Suppressor macrophage treated with lipopolysaccharide for 1 hour (primary cell): ENCODE results near the gene IKZF1.

Experiments
- DNase-seq, 3 donors: peaks; one replicate each; pipeline ENCODE4 v3.0.0-alpha.2; 2020 to 2022

Gene IKZF1

DNA sequence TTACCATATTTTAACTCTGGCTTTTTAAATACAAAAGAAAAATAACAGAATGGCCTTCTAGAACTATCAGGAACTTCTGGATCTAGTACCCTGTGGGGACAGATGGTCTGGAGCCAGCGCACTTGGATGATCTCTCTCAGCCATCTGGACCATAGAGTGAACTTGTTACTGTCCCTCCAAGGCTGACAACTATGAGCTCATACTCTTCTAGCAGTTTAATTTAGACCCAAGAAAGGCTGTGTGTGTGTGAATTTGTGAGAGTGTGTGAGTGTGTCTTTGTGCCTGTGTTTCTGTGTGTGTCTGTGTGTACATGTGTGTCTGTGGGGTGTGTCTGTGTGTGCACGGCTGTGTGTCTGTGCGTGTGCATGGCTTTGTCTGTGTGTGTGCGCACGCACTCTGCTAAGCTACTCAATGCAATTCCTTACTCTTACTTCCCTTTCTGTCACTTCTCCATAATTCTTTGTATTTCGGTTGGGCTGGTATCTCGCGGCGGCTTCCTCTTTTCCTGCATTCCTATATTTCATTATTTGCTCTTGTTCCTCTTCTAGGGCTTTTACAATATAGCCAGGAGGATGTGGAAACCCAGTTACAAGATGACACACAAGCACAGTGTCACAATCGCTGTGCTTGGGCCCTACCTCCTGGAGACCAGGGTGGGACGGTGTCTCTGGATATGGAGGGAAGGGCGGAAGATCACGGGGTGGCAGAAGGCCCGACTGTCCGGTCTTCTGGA, 51.9 kb downstream of the IKZF1 start:
- peak; percentile 91 to 97 (median 96) for DNase-seq

- DNase-seq = no peak
Measured at GRCh38 chr7:50356945-50357268, 52.4 kb downstream of the IKZF1 start.

DNA sequence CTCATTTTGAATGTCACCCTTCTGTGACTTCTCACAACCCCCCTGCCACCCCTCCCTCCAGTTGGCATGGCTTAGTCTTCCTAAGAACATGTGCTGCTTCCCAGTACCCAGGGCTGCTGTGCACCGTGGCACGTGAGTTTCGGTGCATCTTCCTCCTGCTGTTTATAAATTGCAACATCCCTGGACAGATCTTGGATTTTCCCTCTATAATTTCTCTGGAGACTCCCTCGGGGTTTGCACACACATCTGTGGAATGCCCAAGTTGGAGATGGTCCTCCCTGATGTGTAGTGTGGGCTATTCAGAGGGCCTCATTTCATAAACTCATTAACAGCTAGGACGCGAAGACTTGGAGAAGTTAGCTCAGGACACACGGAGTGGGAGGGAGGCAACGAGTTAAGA, 52.9 kb downstream of the IKZF1 start:
- DNase-seq = peak; percentile 78 to 84 (median 78)

GRCh38 chr7:50358041-50358705, 53.7 kb downstream of the IKZF1 start:
- no peak for DNase-seq

DNA sequence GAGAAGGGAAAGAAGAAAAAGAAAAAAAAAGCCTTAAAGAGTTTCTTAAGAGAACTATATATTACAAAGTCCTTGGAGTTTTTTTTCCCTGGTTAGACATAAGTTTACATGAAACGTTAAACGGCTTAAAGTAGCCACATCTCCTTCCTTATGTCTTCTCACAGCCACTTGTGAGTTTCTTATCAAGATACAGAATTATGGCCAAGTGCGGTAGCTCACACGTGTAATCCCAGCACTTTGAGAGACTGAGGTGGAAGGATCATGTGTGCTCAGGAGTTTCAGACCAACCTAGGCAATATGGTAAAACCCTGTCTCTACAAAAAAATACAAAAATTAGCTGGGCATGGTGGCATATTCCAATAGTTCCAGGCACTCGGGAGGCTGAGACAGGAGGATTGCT, 54.3 kb downstream of the IKZF1 start:
- DNase-seq = no peak

- no peak for DNase-seq
Measured at GRCh38 chr7:50359258-50359994, 54.9 kb downstream of the IKZF1 start.

DNA sequence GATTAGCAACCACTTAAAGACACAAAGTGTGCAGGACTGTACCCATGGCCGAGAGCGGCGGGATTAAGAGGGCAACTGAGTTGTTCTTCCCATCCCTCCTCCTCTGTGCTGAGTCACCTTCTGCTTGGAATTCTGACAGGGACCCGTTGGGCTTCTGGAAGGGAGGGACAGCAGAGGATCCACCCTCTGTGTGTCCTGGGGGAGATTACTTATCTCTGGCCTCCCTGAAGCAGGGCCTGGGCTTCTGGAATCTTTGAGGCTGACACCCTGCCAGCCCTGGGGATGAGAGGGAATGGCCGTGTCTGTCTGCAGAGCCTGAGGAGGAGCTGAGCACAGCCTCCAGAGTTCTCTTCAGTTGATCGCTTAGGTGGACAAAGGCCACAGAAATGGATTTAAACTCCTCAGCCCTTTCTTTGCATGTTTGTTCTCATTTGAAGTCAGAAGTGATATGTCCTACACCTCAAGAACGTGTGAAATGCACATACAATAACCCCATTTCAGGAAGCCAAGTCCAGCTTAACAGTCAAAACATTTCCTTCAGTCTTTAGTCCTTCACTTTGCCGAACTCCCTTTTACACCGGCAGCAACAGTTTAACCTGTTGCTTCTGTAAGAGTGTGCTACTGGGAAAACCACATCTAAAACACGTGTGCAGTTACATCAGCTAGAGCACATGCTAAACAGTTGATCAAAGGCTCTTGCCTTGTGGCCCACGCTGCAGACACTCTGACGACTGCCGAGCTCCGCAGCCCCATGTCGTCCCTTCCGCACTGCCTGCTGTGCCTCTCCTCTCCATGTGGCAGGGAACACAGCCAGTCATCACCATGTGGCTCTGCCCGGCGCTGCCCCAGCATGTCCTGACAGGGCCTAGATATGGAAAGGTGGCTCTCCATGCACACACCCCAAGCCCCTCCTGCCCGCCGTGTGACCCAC, 55.7 kb downstream of the IKZF1 start:
- DNase-seq = no peak

GRCh38 chr7:50362142-50362541, 57.6 kb downstream of the IKZF1 start:
- DNase-seq = no peak

- DNase-seq = no peak
Measured at GRCh38 chr7:50362712-50363282, 58.3 kb downstream of the IKZF1 start.

GRCh38 chr7:50363327-50364060, 59.0 kb downstream of the IKZF1 start:
- DNase-seq = no peak

GRCh38 chr7:50364645-50365044, 60.1 kb downstream of the IKZF1 start:
- no peak for DNase-seq

GRCh38 chr7:50366311-50366710, 61.8 kb downstream of the IKZF1 start:
- no peak for DNase-seq

- no peak for DNase-seq
Measured at GRCh38 chr7:50367100-50367499, 62.6 kb downstream of the IKZF1 start.

DNA sequence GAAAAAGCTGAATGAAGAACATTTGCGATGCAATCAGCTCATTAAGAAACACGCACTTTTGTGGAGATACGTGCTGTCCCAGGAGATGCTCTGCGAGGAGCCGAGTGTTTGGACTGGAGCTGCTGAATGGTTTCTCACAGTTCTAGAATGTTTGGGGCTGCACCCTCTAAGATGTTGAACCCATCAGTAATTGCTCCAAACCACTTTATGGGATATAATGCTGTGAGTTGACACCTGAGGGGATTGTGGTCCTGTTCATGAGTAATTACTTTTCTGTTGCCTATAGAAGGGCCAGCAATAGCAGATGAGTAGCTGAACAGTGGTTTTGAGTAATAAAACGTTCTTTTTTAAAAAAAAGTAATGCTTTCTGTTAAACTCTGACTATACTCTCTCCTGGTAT, 63.1 kb downstream of the IKZF1 start:
- no peak for DNase-seq

DNA sequence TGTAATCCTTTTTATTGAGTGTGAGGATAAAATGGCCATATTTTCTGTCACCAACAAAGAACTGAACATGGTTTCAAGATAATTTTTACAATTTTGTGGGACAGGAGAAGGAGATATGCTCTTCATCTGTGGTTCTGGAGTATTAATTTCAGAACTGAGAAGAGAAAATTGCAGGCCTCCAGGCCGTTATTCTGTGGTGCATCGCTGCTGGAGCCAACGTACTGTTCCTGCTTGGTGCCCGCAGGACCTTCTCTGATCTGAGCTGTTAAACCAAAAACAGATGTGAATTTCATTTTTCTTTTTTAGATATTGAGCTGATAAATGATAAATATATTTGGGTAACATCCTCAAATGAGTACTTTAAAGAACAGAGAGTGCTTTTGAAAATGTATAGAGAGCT, 63.9 kb downstream of the IKZF1 start:
- no peak for DNase-seq

DNA sequence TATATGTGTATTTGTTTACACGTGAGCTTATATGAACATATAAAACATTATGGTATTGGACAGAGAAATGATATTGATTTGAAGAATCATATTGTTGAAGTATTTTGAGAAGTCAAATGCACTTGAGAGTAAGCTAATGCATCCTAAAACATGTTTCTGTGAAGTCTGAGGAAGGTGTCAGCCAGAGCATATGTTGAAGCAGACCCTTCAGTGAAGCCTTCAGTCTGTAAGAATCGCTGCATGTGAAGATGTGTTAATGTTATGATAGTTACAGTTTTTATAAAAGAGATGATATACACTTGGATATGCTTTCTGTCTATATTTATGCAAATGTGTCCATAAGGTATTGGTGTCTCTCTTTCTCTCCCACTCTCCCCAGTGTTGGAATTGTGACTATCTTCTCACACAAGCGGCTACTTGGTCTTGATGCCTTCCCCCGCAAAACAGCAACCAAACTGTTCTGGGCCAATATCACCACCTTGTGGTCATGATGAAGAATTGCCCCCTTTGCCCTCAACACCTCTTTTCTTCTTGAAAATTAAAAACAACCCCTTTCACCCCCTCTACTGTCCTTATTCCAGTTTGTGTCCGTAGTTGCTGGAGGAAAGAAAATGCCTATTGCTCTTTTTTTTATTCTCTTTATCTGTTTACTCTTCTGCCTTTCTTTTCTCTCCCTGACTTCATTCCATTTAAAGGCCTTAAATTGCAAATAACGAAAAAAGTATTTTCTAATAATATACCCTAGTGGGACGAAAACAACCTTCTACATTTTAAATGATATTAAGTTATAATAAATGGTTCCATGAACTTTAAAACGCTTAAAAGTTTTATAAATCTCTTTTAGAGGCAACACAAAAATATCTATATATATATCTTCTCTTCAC, 64.9 kb downstream of the IKZF1 start:
- DNase-seq = peak; percentile 71 to 81 (median 74)

GRCh38 chr7:50370884-50371283, 66.4 kb downstream of the IKZF1 start:
- DNase-seq = no peak

DNA sequence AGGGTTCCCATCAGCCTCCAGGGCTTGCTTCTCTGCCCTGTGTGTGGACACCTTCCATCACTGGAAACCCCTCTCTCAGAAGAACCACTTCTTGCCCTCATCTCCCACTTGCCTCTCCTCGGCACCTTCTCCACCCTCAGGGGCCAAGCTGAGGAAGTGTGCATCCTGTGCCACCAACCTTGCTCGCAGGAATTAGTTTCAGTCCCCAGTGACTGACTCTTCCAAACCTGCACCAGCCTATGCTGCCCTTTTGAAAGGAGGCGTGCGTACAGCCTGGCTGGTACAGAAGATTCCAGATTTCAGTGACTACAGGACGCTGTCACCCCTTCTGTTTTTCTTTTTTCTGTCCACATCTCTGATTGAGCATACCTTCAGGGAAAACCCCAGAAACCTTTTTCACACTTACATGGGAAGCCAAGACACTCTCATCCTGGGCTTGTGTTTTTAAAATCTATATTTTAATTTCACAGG, 67.1 kb downstream of the IKZF1 start:
- DNase-seq = no peak

- no peak for DNase-seq
Measured at GRCh38 chr7:50372923-50373322, 68.4 kb downstream of the IKZF1 start.

DNA sequence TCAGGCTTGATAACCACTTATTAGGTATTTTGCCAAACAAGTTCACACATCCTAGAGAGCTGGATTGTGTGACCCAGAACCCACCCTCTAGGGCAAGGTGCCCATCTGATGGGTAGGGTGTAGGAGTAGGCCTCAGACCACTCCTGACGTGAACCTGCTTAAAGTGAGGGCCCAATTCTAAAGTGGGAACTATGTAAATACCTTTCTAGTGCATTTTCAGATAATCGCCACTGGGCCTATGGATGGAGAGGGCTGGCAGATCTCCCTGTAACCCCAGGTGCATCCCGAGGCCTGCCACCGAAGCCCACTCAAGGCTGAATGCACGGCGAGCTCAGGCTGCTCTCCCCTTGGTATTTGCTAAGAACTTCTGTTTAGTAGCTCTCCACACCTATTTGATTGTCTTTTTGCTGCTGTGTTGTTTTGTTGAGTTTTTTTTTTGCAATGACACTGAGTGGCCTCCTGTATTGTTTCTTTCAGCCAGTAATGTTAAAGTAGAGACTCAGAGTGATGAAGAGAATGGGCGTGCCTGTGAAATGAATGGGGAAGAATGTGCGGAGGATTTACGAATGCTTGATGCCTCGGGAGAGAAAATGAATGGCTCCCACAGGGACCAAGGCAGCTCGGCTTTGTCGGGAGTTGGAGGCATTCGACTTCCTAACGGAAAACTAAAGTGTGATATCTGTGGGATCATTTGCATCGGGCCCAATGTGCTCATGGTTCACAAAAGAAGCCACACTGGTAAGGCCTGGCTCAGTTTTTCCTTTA, 71.7 kb downstream of the IKZF1 start:
- DNase-seq = no peak
